ENCODE results near the gene MORC3.
"Not testable (repeated sequence)": the region's sequence is repeated elsewhere in the genome, so short reads cannot be mapped to it uniquely, and the experiment has no call there.

Gene MORC3

DNA sequence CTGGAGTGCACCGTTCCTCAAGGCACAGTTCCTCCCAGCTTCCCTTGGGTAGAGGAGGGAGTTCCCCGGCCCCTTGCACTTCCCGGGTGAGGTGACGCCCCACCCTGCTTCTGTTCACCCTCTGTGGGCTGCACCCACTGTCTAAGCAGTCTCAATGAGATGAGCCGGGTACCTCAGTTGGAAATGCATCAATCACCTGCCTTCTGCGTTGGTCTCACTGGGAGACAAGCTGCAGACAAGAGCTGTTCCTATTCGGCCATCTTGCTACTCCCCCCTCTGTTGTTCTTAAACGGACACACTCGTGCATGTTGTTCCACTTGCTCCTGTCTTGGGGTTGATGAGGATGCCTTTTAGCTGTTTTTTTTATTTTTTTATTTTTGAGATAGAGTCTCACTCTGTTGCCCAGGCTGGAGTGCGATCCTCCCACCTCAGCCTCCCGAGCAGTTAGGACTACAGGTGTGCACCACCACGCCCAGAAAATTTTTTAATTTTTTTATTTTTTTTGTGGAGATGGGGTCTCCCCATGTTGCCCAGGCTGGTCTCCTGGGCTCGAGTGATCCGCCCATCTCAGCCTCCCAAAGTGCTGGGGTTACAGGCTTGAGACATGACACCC, 3.0 kb upstream of the MORC3 start:
- no peak overlapping the region for H3K4me3 ChIP-seq (ENCODE audit: low read depth, low read length)
- TF ChIP-seq MAX (IDR thresholded peaks at IDR 0.05; ENCODE audit: low read depth, low read length) (no peak), MYC (IDR thresholded peaks at IDR 0.05; ENCODE audit: low read depth, low read length) (no peak)
- DNase-seq (ENCODE audit: low read depth), result no peak

DNA sequence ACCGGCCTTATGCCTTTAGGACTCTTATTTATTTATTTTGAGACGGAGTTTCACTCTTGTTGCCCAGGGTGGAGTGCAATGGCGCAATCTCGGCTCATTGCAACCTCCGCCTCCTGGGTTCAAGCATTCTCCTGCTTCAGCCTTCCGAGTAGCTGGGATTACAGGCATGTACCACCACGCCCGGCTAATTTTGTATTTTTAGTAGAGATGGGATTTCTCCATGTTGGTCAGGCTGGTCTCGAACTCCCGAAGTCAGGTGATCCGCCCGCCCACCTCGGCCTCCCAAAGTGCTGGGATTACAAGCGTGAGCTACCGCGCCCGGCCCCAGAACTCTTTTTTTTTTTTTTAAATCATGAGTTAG, 611 bp upstream of the MORC3 start:
- not testable (repeated sequence) for DNase-seq (ENCODE audit: low read depth)
- peak overlapping the region; percentile 54 for H3K4me3 ChIP-seq (ENCODE audit: low read depth, low read length)

- H3K4me3 ChIP-seq (ENCODE audit: low read depth, low read length), result peak overlapping the region; percentile 89
- no peak for TF ChIP-seq MYC (IDR thresholded peaks at IDR 0.05; ENCODE audit: low read depth, low read length)
- no peak for TF ChIP-seq POLR2A (IDR thresholded peaks at IDR 0.05; ENCODE audit: extremely low read depth, insufficient read length)
- TF ChIP-seq, protein P1, sequence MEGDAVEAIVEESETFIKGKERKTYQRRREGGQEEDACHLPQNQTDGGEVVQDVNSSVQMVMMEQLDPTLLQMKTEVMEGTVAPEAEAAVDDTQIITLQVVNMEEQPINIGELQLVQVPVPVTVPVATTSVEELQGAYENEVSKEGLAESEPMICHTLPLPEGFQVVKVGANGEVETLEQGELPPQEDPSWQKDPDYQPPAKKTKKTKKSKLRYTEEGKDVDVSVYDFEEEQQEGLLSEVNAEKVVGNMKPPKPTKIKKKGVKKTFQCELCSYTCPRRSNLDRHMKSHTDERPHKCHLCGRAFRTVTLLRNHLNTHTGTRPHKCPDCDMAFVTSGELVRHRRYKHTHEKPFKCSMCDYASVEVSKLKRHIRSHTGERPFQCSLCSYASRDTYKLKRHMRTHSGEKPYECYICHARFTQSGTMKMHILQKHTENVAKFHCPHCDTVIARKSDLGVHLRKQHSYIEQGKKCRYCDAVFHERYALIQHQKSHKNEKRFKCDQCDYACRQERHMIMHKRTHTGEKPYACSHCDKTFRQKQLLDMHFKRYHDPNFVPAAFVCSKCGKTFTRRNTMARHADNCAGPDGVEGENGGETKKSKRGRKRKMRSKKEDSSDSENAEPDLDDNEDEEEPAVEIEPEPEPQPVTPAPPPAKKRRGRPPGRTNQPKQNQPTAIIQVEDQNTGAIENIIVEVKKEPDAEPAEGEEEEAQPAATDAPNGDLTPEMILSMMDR (IDR thresholded peaks at IDR 0.05; ENCODE audit: low read depth, low read length), result no peak
- no peak for TF ChIP-seq MAX (IDR thresholded peaks at IDR 0.05; ENCODE audit: low read depth, low read length)
- peak; percentile 83 for DNase-seq (ENCODE audit: low read depth)
These were observed 676 bp downstream of the MORC3 start for GRCh38 chr21:36320421-36321324.

DNA sequence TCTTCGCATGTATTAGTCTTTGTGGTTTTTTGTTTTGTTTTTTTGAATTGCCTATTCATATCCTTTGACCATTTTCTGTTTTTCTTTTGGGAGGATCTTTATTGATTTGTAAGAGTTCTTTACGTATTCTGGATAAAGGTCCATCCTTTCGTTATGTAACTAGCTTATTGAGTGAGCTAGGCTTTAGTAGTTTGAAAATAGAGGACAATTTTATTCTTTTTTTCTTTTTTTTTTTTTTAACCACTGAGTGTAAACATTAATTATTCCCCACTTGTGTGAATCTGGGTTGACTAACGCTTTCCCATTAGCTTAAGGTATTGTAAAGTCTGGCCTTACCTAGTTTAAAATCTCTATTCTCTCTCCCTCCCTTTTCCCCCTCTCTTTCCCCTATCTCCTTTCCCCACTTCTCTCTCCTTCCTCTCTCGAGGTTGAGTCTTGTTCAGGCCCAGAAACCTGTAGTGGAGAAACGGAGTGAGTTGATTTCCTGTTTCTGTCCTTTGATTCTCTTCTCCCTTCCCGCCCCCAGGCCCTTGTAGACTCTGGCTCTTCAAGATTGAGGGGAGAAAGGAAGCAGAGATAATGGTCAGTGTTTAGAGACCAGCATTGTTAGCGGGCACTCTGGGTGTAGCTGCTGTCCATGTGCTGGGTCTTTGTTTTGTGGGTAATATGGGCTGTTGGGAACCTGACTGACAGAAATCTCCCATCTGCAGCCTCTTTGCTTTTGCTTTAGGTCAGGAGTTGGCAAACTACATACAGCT, 1.5 kb downstream of the MORC3 start:
- peak; percentile 43; the same call in 1 of the 2 replicates for TF ChIP-seq MYC (IDR thresholded peaks at IDR 0.05; ENCODE audit: low read depth, low read length)
- TF ChIP-seq MAX (IDR thresholded peaks at IDR 0.05; ENCODE audit: low read depth, low read length), result peak; percentile 49; the same call in 1 of the 2 replicates
- no peak for TF ChIP-seq POLR2A (IDR thresholded peaks at IDR 0.05; ENCODE audit: extremely low read depth, insufficient read length)
- peak; percentile 71 for DNase-seq (ENCODE audit: low read depth)
- peak overlapping the region; percentile 89 for H3K4me3 ChIP-seq (ENCODE audit: low read depth, low read length)

- TF ChIP-seq MYC (IDR thresholded peaks at IDR 0.05; ENCODE audit: low read depth, low read length), result no peak
- no peak for TF ChIP-seq MAX (IDR thresholded peaks at IDR 0.05; ENCODE audit: low read depth, low read length)
- no peak for TF ChIP-seq POLR2A (IDR thresholded peaks at IDR 0.05; ENCODE audit: extremely low read depth, insufficient read length)
- TF ChIP-seq, protein P1 (IDR thresholded peaks at IDR 0.05; ENCODE audit: low read depth, low read length), result no peak
- DNase-seq (ENCODE audit: low read depth), result no peak
- H3K4me3 ChIP-seq (ENCODE audit: low read depth, low read length), result peak overlapping the region; percentile 89
These were observed 2.1 kb downstream of the MORC3 start for GRCh38 chr21:36322083-36322424.

- peak overlapping the region; percentile 89 for H3K4me3 ChIP-seq (ENCODE audit: low read depth, low read length)
These were observed 3.0 kb downstream of the MORC3 start for GRCh38 chr21:36323032-36323431.

More at GRCh38 chr21:36323032-36323431, 3.0 kb downstream of the MORC3 start:
- TF ChIP-seq MYC (IDR thresholded peaks at IDR 0.05; ENCODE audit: low read depth, low read length), result no peak
- TF ChIP-seq MAX (IDR thresholded peaks at IDR 0.05; ENCODE audit: low read depth, low read length), result no peak
- TF ChIP-seq, protein P1 (IDR thresholded peaks at IDR 0.05; ENCODE audit: low read depth, low read length), result no peak
- no peak for TF ChIP-seq POLR2A (IDR thresholded peaks at IDR 0.05; ENCODE audit: extremely low read depth, insufficient read length)
- peak; percentile 74 for DNase-seq (ENCODE audit: low read depth)
